Non-pigmented ciliary epithelial cell (primary cell): ENCODE measurements around the gene RNF13.
"Not testable (repeated sequence)": the region's sequence is repeated elsewhere in the genome, so short reads cannot be mapped to it uniquely, and the experiment has no call there.

Experiments used
- DNase-seq: peaks from one replicate; pipeline ENCODE4 v3.0.0-alpha.2; 2010; ENCODE audit warnings: low read depth

Gene RNF13

GRCh38 chr3:149843502-149843901, 30.5 kb downstream of the RNF13 start:
- DNase-seq = no peak

GRCh38 chr3:149844091-149844490, 31.1 kb downstream of the RNF13 start:
- DNase-seq = no peak

- no peak for DNase-seq
Measured at GRCh38 chr3:149845570-149846244, 32.7 kb downstream of the RNF13 start.

GRCh38 chr3:149848238-149848637, 35.2 kb downstream of the RNF13 start:
- DNase-seq = no peak

GRCh38 chr3:149848688-149849087, 35.7 kb downstream of the RNF13 start:
- DNase-seq = no peak

- DNase-seq = no peak
Measured at GRCh38 chr3:149850787-149851584, 38.0 kb downstream of the RNF13 start.

GRCh38 chr3:149858911-149859310, 45.9 kb downstream of the RNF13 start:
- DNase-seq = no peak

- DNase-seq = no peak
Measured at GRCh38 chr3:149860881-149861280, 47.9 kb downstream of the RNF13 start.

- DNase-seq = no peak
Measured at GRCh38 chr3:149867563-149867962, 54.5 kb downstream of the RNF13 start.

- no peak for DNase-seq
Measured at GRCh38 chr3:149871855-149872254, 58.8 kb downstream of the RNF13 start.

- no peak for DNase-seq
Measured at GRCh38 chr3:149872589-149872988, 59.6 kb downstream of the RNF13 start.

GRCh38 chr3:149877668-149878067, 64.7 kb downstream of the RNF13 start:
- DNase-seq = no peak

GRCh38 chr3:149879872-149880271, 66.9 kb downstream of the RNF13 start:
- peak; percentile 20 for DNase-seq

GRCh38 chr3:149881879-149882278, 68.9 kb downstream of the RNF13 start:
- no peak for DNase-seq

- no peak for DNase-seq
Measured at GRCh38 chr3:149883134-149883533, 70.1 kb downstream of the RNF13 start.

GRCh38 chr3:149883860-149884259, 70.8 kb downstream of the RNF13 start:
- DNase-seq = not testable (repeated sequence)

- DNase-seq = not testable (repeated sequence)
Measured at GRCh38 chr3:149884848-149885247, 71.8 kb downstream of the RNF13 start.

GRCh38 chr3:149886957-149887356, 73.9 kb downstream of the RNF13 start:
- no peak for DNase-seq

- no peak for DNase-seq
Measured at GRCh38 chr3:149891621-149892020, 78.6 kb downstream of the RNF13 start.

GRCh38 chr3:149892371-149892770, 79.4 kb downstream of the RNF13 start:
- DNase-seq = no peak

GRCh38 chr3:149894205-149894604, 81.2 kb downstream of the RNF13 start:
- no peak for DNase-seq

- DNase-seq = no peak
Measured at GRCh38 chr3:149895339-149895738, 82.3 kb downstream of the RNF13 start.

GRCh38 chr3:149895769-149896168, 82.8 kb downstream of the RNF13 start:
- no peak for DNase-seq

GRCh38 chr3:149898771-149899170, 85.8 kb downstream of the RNF13 start:
- DNase-seq = peak; percentile 67
